Stimulated activated CD4-positive, alpha-beta T cell treated with anti-CD3 and anti-CD28 coated beads, Interleukin-12 subunit alpha, Interleukin-12 subunit beta, amount 100 ng/mL, for 24 hours (primary cell): ENCODE data around the gene STX10.
A peak's percentile ranks its signal among the peaks of the same experiment; 100 is the strongest.

Source experiments
- DNase-seq, 2 experiments: peaks; one replicate each; pipeline ENCODE4 v3.0.0-alpha.2; 2020; ENCODE audit warnings: low read depth in 2 of 2

STX10 gene

GRCh38 chr19:13100031-13100588 is 50.1 kb downstream of the STX10 start:
- peak in 1 of 2 experiments; percentile 68 for DNase-seq

- DNase-seq, result peak in 1 of 2 experiments; percentile 53
Observed at GRCh38 chr19:13099073-13099999, 50.8 kb downstream of the STX10 start.

DNA sequence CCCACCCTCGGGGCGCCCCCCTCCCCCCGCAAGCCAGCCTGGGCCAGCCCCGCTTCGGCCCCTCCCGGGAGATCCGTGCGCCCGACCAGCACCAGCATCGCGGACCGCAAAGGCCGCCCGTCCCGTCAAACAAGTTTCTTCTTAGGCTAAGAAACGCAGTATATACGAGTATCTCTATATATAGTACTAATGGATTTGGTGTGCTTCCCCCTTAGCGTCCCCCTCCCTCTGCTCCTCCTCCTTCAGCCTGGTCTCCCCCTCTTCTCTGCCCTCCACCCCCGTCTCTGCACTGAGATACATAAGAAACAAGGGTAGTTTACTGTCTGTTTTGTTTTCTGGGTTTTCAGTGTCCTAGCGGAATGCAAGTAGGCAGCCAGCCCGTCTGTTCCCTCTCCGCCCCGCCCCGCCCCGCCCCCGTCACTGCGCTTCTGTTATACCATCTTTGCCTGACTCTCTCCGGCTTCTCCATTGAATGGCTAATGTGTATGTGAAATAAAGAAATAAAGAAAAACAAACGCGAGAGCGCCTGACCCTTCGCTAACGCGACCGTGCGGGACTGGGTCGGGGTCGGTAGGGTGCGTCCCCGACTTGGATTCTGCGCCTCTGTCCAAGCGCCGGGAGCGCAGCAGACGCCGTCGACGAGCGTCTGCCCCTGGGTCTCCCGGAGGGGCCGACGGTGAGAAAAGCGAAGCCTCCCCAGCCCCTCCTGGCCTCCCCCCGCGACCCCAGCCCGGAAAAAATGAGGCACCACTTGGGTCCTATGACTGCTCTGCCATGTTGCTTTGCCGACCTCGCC is 51.7 kb downstream of the STX10 start:
- no peak for DNase-seq

DNA sequence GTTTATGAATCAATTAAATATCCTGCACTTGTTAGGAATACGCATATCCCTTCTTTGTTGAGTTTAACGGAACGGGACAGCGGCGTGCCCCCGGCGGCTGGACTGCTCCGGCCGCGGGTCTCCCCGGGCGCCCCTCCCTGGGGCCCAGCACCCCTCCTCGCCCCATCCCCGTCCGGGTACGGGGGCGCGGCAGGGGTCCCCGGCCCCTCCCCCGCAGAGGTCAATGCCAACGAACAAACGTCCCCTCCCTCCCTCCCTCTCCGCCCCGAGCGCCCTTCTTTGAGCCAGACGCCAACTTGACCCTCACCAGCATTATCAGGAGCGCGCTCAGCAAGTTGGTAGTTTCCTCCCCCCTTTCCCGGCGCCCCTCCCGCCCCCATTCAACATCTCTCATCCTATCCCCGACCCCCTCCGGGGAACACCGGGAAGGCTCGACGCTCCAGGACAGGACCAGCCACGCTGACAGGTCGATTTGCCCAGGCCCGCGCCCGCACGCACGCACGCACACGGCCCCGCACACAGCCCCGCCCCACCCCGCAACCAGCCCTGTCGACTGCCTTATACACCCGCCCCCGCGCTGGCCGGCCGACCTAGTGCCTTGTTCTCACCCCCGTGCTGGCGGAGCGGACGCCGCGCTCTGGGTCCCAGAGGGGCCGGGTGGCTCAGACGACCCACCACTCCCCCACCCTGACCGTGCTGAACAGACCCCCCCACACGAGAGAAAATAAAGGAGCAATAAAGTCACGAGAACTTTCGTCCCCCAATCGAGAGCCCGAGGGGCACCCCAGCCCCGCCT is 52.5 kb downstream of the STX10 start:
- DNase-seq, result no peak

GRCh38 chr19:13097033-13097462 is 53.1 kb downstream of the STX10 start:
- no peak for DNase-seq

GRCh38 chr19:13095934-13096927 is 53.9 kb downstream of the STX10 start:
- DNase-seq, result no peak

DNA sequence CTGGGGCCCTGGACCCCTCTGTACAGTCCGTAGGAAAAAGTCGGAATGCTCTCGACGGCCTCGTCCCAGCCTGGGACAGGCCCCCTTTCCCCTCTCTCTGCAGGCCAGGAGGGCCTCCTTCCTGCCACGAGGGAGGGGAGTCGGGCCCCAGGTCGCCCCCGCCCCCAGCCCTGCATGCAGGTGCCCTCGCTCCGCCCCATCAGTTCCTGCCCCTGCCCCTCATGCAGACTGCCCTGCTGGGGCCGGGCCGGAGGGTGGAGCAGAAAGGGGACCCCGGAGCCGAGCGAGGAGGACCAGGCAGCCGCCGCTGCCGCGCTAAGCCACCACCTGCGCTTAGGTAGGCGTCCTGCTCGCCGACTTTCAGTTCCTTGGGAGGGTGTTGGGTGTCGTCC is 54.8 kb downstream of the STX10 start:
- DNase-seq, result no peak

DNA sequence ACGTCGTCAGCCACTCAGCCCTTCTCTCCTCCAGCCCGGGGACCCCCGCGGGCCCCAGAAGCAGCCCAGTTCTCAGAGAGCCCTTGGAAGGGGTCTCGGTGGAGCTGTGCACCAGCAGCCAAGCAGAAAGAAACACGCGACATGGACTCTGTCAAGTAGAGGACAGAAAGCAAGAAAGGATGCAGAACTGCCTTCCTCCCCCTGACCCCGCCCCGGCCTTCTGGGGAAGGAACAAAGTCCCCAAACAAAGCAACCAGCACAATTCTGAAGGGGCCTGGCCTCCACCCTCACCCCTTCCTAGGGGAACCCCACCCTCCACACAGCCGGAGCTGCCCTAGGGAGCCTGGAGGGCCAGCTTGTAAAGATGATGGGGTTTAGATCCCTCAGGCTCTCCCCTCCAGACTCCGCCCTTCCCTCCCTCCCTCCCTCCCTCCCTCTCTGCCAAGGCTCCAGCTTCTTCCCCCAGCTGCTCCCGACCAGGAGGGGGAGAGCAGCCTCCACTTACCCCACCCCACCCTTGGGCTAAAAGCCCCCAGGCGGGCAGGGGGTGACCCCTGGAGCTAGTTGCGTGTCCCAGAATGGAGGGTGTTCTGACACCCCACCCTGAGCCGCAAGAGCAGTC is 55.3 kb downstream of the STX10 start:
- DNase-seq, result no peak

- no peak for DNase-seq
Observed at GRCh38 chr19:13094106-13094504, 56.1 kb downstream of the STX10 start.
